Measurements from ENCODE around the gene CCL25. TPM values are rescaled to one million over a fixed set of nuclear protein-coding genes. Genes with fewer than 3 reads are reported as not detected.
"Not testable (repeated sequence)": the region's sequence is repeated elsewhere in the genome, so short reads cannot be mapped to it uniquely, and the experiment has no call there.

CCL25 gene
- total RNA-seq, 1 donor from 2014 or later, result not detected

DNA sequence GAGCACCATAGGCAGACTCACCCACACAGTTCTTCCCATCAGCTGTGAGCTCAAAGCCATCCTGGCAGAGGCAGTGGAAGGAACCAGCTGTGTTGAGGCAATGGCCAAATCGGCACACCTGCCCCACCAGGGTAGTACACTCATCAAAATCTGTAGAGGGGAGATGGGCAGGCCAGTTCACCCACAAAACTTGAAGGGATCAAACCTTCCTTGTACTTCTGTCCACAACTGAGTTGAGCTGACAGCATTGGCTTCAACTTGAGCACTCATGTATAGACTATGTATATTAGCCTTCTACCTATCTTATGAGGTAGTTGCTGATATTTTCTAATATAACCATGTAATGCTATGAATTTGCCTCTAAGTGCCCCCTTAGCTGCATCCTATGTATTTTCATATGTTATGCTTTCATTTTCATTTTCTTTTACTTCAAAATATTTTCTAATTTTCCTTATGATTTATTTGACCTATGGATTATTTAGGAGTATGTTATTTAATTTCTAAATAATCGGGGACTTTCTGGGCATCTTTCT is 42.9 kb downstream of the CCL25 start:
- intact Hi-C loops (cut with micrococcal nuclease), result no loop called here
- Mint-ChIP-seq H3K27me3 (ENCODE audit: low read depth) (no peaks in the 10 kb centered on the region), H3K4me3 (ENCODE audit: low read depth) (no peak overlapping the region), H3K9me3 (peaks cover 42% of the 10 kb centered on the region), H3K36me3 (ENCODE audit: low read depth) (no peaks in the 10 kb centered on the region), H3K27ac (no peak overlapping the region), H3K4me1 (ENCODE audit: low read depth) (no peaks in the 10 kb centered on the region)
- no peak for DNase-seq (ENCODE audit: low spot score)

DNA sequence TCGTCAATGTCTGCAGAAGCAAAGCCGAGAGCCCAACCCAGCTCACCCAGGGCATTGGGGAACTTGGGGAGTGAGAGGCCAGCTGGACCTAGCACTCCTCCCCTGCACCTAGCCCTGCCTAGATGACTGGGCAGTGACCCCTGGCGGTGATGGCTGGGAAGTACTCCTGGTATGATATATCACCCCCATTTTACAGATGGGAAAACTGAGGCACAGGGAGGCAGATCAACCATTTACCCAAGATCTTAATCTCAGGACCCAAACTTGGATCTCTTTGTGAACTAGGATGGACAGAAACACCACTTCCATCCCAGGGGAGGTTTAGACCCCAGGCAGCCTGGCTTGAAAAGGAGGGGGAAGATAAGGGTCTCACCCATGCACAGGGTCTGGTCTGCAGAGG is 43.5 kb downstream of the CCL25 start:
- intact Hi-C loops (cut with micrococcal nuclease), result no loop called here
- no peak overlapping the region for H3K4me3 Mint-ChIP-seq (ENCODE audit: low read depth)
- no peak for DNase-seq (ENCODE audit: low spot score)
- H3K4me1 Mint-ChIP-seq (ENCODE audit: low read depth), result no peaks in the 10 kb centered on the region
- no peak overlapping the region for H3K27ac Mint-ChIP-seq
- no peaks in the 10 kb centered on the region for H3K27me3 Mint-ChIP-seq (ENCODE audit: low read depth)
- H3K36me3 Mint-ChIP-seq (ENCODE audit: low read depth), result no peaks in the 10 kb centered on the region
- peaks cover 42% of the 10 kb centered on the region for H3K9me3 Mint-ChIP-seq

DNA sequence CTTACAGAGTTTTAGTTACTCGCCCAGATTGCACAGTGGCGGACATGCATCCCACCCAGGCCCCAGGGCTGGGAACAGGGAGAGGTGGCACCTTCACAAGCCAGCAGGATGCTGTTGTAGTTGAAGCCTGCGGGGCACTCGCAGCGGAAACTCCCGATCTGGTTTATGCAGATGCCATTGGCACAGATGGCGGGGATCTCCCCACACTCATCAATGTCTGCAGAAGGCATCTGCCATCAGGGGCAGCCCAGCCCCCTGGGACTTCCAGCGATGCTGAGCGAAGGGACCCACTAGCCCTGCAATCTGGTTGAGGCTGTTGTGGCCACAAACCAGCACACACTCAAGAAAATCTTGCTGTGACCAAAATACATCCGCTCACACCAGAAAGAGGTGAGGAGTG is 44.6 kb downstream of the CCL25 start:
- no peaks in the 10 kb centered on the region for H3K4me1 Mint-ChIP-seq (ENCODE audit: low read depth)
- no peak overlapping the region for H3K27ac Mint-ChIP-seq
- peaks cover 42% of the 10 kb centered on the region for H3K9me3 Mint-ChIP-seq
- no peak overlapping the region for H3K4me3 Mint-ChIP-seq (ENCODE audit: low read depth)
- DNase-seq (ENCODE audit: low spot score), result no peak
- H3K27me3 Mint-ChIP-seq (ENCODE audit: low read depth), result no peaks in the 10 kb centered on the region
- H3K36me3 Mint-ChIP-seq (ENCODE audit: low read depth), result no peaks in the 10 kb centered on the region
- intact Hi-C loops (cut with micrococcal nuclease), result no loop called here

- intact Hi-C loops (cut with micrococcal nuclease), result no loop called here
- Mint-ChIP-seq H3K36me3 (ENCODE audit: low read depth) (no peaks in the 10 kb centered on the region), H3K9me3 (peaks cover 42% of the 10 kb centered on the region)
Observed at GRCh38 chr19:8097681-8098567, 45.4 kb downstream of the CCL25 start.

DNA sequence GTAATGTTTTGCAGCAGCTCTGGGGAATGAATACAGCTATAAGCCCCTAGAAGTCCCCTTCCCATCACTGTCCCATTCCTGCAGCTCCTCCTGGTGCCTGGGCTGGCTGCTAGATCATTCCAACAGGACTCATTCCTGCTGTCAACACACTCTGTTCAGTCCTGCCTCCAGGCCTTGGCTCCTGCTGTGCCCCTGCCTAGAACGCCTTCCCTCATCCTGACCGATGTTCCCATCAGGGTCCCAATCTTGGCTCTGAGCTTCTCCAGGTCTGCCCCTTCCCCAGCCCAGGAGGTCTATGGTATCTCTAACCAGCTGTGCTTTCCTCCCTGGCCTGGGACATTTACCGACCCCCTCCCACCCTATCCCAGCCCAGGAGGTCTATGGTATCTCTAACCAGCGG is 48.8 kb downstream of the CCL25 start:
- no peaks in the 10 kb centered on the region for H3K4me1 Mint-ChIP-seq (ENCODE audit: low read depth)
- intact Hi-C loops (cut with micrococcal nuclease), result no loop called here
- no peaks in the 10 kb centered on the region for H3K27me3 Mint-ChIP-seq (ENCODE audit: low read depth)
- no peak for DNase-seq (ENCODE audit: low spot score)
- no peak overlapping the region for H3K27ac Mint-ChIP-seq
- peaks cover 17% of the 10 kb centered on the region for H3K9me3 Mint-ChIP-seq
- H3K36me3 Mint-ChIP-seq (ENCODE audit: low read depth), result no peaks in the 10 kb centered on the region
- no peak overlapping the region for H3K4me3 Mint-ChIP-seq (ENCODE audit: low read depth)

More at GRCh38 chr19:8097681-8098567, 45.4 kb downstream of the CCL25 start:
- no peak overlapping the region for H3K4me3 Mint-ChIP-seq (ENCODE audit: low read depth)
- H3K27ac Mint-ChIP-seq, result no peak overlapping the region
- no peaks in the 10 kb centered on the region for H3K4me1 Mint-ChIP-seq (ENCODE audit: low read depth)
- no peaks in the 10 kb centered on the region for H3K27me3 Mint-ChIP-seq (ENCODE audit: low read depth)
- DNase-seq (ENCODE audit: low spot score), result no peak

DNA sequence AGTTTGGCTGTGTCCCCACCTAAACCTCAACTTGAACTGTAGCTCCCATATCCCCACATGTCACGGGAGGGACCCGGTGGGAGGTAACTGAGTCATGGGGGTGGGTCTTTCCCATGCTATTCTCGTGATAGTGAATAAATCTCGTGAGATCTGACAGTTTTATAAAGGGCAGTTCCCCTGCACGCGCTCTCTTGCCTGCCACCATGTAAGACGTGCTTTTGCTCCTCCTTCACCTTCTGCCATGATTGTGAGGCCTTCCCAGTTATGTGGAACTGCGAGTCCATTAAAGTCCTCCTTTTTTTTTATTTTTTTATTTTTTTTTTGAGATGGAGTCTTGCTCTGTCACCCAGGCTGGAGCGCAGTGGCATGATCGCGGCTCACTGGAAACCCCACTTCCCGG is 49.4 kb downstream of the CCL25 start:
- H3K4me3 Mint-ChIP-seq (ENCODE audit: low read depth); H3K27ac Mint-ChIP-seq; DNase-seq (ENCODE audit: low spot score); H3K4me1 Mint-ChIP-seq (ENCODE audit: low read depth); intact Hi-C loops (cut with micrococcal nuclease); H3K36me3 Mint-ChIP-seq (ENCODE audit: low read depth); H3K27me3 Mint-ChIP-seq (ENCODE audit: low read depth): not testable (repeated sequence)
- H3K9me3 Mint-ChIP-seq, result peaks cover 11% of the 10 kb centered on the region

- H3K4me3 Mint-ChIP-seq (ENCODE audit: low read depth), result no peak overlapping the region
- H3K9me3 Mint-ChIP-seq, result no peaks in the 10 kb centered on the region
- no peaks in the 10 kb centered on the region for H3K4me1 Mint-ChIP-seq (ENCODE audit: low read depth)
- H3K27ac Mint-ChIP-seq, result no peak overlapping the region
- intact Hi-C loops (cut with micrococcal nuclease), result no loop called here
- no peaks in the 10 kb centered on the region for H3K36me3 Mint-ChIP-seq (ENCODE audit: low read depth)
- DNase-seq (ENCODE audit: low spot score), result no peak
- H3K27me3 Mint-ChIP-seq (ENCODE audit: low read depth), result no peaks in the 10 kb centered on the region
Observed at GRCh38 chr19:8105471-8105870, 52.9 kb downstream of the CCL25 start.

DNA sequence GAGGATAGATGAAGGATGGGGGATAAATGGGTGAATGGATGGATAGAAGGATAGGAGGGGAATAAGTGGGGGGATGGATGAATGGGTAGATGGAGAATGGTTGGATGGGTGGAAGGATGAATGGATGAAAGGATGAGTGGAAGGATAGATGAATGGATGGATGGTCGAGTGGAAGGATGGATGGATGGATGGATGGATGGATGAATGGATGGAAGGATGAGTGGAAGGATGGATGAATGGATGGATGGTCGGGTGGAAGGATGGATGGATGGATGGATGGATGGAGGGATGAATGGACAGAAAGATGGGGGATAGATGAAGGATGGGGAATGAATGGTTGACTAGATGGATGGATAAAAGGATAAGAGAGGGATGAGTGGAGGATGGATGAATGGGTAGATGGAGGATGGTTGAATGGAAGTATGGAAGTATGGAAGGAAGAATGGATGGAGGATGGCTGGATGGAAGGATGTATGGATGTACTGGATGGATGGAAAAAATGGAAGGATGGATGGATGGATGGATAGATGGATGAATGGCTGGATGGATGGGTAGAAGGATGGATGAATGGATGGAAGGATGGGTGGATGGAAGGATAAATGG is 54.8 kb downstream of the CCL25 start:
- Mint-ChIP-seq H3K9me3 (no peaks in the 10 kb centered on the region), H3K27me3 (ENCODE audit: low read depth) (no peaks in the 10 kb centered on the region), H3K4me3 (ENCODE audit: low read depth) (no peak overlapping the region), H3K27ac (no peak overlapping the region), H3K36me3 (ENCODE audit: low read depth) (no peaks in the 10 kb centered on the region), H3K4me1 (ENCODE audit: low read depth) (no peaks in the 10 kb centered on the region)
- DNase-seq (ENCODE audit: low spot score), result no peak
- intact Hi-C loops (cut with micrococcal nuclease), result no loop called here

- Mint-ChIP-seq H3K9me3 (no peaks in the 10 kb centered on the region), H3K4me1 (ENCODE audit: low read depth) (no peaks in the 10 kb centered on the region), H3K27ac (no peak overlapping the region), H3K4me3 (ENCODE audit: low read depth) (no peak overlapping the region), H3K36me3 (ENCODE audit: low read depth) (no peaks in the 10 kb centered on the region), H3K27me3 (ENCODE audit: low read depth) (no peaks in the 10 kb centered on the region)
- DNase-seq (ENCODE audit: low spot score), result no peak
- intact Hi-C loops (cut with micrococcal nuclease), result no loop called here
Observed at GRCh38 chr19:8108560-8109445, 56.2 kb downstream of the CCL25 start.

GRCh38 chr19:8109455-8109854 is 56.9 kb downstream of the CCL25 start:
- H3K27ac Mint-ChIP-seq, result no peak overlapping the region
- intact Hi-C loops (cut with micrococcal nuclease), result no loop called here
- no peaks in the 10 kb centered on the region for H3K36me3 Mint-ChIP-seq (ENCODE audit: low read depth)
- no peaks in the 10 kb centered on the region for H3K27me3 Mint-ChIP-seq (ENCODE audit: low read depth)
- no peaks in the 10 kb centered on the region for H3K9me3 Mint-ChIP-seq
- DNase-seq (ENCODE audit: low spot score), result no peak
- H3K4me3 Mint-ChIP-seq (ENCODE audit: low read depth), result no peak overlapping the region
- H3K4me1 Mint-ChIP-seq (ENCODE audit: low read depth), result no peaks in the 10 kb centered on the region

GRCh38 chr19:8109890-8110662 is 57.5 kb downstream of the CCL25 start:
- no peaks in the 10 kb centered on the region for H3K4me1 Mint-ChIP-seq (ENCODE audit: low read depth)
- no peak overlapping the region for H3K4me3 Mint-ChIP-seq (ENCODE audit: low read depth)
- no peaks in the 10 kb centered on the region for H3K36me3 Mint-ChIP-seq (ENCODE audit: low read depth)
- DNase-seq (ENCODE audit: low spot score), result no peak
- no peaks in the 10 kb centered on the region for H3K27me3 Mint-ChIP-seq (ENCODE audit: low read depth)
- no peaks in the 10 kb centered on the region for H3K9me3 Mint-ChIP-seq
- intact Hi-C loops (cut with micrococcal nuclease), result no loop called here
- no peak overlapping the region for H3K27ac Mint-ChIP-seq

- no peak for DNase-seq (ENCODE audit: low spot score)
- Mint-ChIP-seq H3K4me1 (ENCODE audit: low read depth) (no peaks in the 10 kb centered on the region), H3K36me3 (ENCODE audit: low read depth) (no peaks in the 10 kb centered on the region), H3K27ac (no peak overlapping the region), H3K9me3 (no peaks in the 10 kb centered on the region), H3K4me3 (ENCODE audit: low read depth) (no peak overlapping the region), H3K27me3 (ENCODE audit: low read depth) (no peaks in the 10 kb centered on the region)
- intact Hi-C loops (cut with micrococcal nuclease), result no loop called here
Observed at GRCh38 chr19:8110931-8111330, 58.4 kb downstream of the CCL25 start.

All from activated T-helper 2 cell treated with anti-CD3 and anti-CD28 coated beads, Interferon-gamma antibody, Interleukin-2, Interleukin-4, amounts not matched to agents 10 μg/mL and 5 μg/mL and 100 μg/mL, durations not matched to agents 14 hours and 24 hours and 36 hours (primary cell).